H1 (cell line): Measurements from ENCODE around the gene MBNL3. TPM values are rescaled to one million over a fixed set of nuclear protein-coding genes. Genes with fewer than 3 reads are reported as not detected.

Experiments
- ASH2L ChIP-seq: fragments of 200-600, 300-600 bp; sonication (generic); IDR thresholded peaks from one replicate; pipeline ENCODE4 v1.7.1; 2017; ENCODE audit warnings: low read length
- EGR1 ChIP-seq: IDR thresholded peaks from 2 replicates; pipeline ENCODE4 v1.6.1; 2011; ENCODE audit warnings: low read depth, low read length, borderline replicate concordance
- polyA plus RNA-seq, 7 experiments: library from polyadenylated mRNA; depleted of rRNA in 3 of 7; stranded (reverse) in 5 of 7; unstranded in 2 of 7; fragments of >200 nt in 5 of 7; fragments of 200-250 nt in 2 of 7; gene quantifications; 1 replicate in 5 of 7; 2 replicates in 1 of 7; 4 replicates in 1 of 7; pipeline versions ENCODE4 v1.2.1 to v1.2.3, GENCODE V29; 2011 to 2013; ENCODE audit warnings: missing spikeins in 2 of 7, mixed read lengths in 2 of 7
- total RNA-seq: library from RNA; stranded (reverse); fragmentation: NEBNext Ultra II Directional; extraction: Animal tissue kit (Norgen Biotek cat#: 25700); gene quantifications from 2 replicates; pipeline ENCODE4 v1.2.1, GENCODE V29; 2021
- TF ChIP-seq, protein P1 (sequence below), 3 experiments: IDR thresholded peaks; 1 replicate in 2 of 3; 2 replicates in 1 of 3; pipeline versions ENCODE4 v1.5.1 to v1.6.1; 2011; ENCODE audit warnings: low read length in 3 of 3, mild to moderate bottlenecking in 3 of 3, inconsistent platforms in 2 of 3, low read depth in 1 of 3, moderate library complexity in 1 of 3; ENCODE audit not compliant: insufficient read depth in 1 of 3; ENCODE audit errors: control extremely low read depth in 1 of 3

Gene MBNL3
- total and polyA plus RNA-seq, 2 of the 8 experiments (the other 6 are each of a cell fraction or from before 2014, with no cell fraction given) = 3.5 to 4.3 TPM

DNA sequence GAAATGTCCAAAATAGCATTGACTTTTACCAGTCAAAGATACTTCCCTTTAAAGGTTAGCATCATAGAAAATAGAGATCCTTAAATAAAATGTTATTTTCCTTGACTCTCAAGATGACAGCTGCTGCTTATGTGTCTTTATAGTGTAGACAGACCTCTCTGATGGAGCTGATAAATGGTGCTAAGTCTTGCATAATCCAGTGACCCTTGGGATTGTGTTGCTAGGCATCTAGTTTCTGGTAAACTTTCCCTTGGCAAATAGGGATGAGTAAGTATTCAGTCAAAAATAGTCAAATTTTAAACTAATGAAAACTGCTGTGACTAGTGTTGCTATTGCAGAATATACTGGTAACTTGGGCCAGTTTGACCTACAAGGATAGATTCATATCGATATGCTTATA, 53.6 kb downstream of the MBNL3 start (continued):
- TF ChIP-seq, protein P1, sequence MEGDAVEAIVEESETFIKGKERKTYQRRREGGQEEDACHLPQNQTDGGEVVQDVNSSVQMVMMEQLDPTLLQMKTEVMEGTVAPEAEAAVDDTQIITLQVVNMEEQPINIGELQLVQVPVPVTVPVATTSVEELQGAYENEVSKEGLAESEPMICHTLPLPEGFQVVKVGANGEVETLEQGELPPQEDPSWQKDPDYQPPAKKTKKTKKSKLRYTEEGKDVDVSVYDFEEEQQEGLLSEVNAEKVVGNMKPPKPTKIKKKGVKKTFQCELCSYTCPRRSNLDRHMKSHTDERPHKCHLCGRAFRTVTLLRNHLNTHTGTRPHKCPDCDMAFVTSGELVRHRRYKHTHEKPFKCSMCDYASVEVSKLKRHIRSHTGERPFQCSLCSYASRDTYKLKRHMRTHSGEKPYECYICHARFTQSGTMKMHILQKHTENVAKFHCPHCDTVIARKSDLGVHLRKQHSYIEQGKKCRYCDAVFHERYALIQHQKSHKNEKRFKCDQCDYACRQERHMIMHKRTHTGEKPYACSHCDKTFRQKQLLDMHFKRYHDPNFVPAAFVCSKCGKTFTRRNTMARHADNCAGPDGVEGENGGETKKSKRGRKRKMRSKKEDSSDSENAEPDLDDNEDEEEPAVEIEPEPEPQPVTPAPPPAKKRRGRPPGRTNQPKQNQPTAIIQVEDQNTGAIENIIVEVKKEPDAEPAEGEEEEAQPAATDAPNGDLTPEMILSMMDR (IDR thresholded peaks at IDR 0.05; ENCODE audit: control extremely low read depth in 1 of 3, insufficient read depth in 1 of 3, low read depth in 1 of 3, low read length in 3 of 3) = no peak
- no peak for TF ChIP-seq ASH2L
- no peak for TF ChIP-seq EGR1
